Measurements from ENCODE around the gene SHOC2.

DNA sequence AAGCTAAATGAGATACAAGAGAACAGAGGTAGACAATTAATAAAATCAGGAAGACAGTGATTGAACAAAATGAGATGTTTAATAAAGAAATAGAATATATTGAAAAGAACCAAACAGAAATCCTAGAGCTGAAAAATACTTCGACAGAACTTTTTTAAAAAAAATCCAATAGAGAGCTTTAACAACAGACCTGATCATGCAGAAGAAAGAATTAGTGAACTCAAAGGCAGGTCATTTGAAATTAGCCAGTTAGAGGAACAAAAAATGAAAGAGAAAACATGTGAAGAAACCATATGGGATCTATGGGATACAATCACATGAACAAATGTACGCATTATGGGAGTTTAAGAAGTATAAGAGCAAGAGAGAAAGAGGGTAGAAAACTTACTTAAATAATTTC, 120.1 kb downstream of the SHOC2 start:
- TF ChIP-seq, protein P1, sequence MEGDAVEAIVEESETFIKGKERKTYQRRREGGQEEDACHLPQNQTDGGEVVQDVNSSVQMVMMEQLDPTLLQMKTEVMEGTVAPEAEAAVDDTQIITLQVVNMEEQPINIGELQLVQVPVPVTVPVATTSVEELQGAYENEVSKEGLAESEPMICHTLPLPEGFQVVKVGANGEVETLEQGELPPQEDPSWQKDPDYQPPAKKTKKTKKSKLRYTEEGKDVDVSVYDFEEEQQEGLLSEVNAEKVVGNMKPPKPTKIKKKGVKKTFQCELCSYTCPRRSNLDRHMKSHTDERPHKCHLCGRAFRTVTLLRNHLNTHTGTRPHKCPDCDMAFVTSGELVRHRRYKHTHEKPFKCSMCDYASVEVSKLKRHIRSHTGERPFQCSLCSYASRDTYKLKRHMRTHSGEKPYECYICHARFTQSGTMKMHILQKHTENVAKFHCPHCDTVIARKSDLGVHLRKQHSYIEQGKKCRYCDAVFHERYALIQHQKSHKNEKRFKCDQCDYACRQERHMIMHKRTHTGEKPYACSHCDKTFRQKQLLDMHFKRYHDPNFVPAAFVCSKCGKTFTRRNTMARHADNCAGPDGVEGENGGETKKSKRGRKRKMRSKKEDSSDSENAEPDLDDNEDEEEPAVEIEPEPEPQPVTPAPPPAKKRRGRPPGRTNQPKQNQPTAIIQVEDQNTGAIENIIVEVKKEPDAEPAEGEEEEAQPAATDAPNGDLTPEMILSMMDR (IDR thresholded peaks at IDR 0.05): no peak
- no peak for TF ChIP-seq POLR2A (IDR thresholded peaks at IDR 0.05)
- TF ChIP-seq EP300 (IDR thresholded peaks at IDR 0.05): no peak
